Neuron (in vitro differentiated cells): ENCODE results near the gene ARID2.

Experiments
- H2AFZ ChIP-seq: one replicate; pipeline ENCODE4 v1.6.1; 2013; ENCODE audit warnings: low read depth, mild to moderate bottlenecking, inconsistent platforms, low read length, moderate library complexity
- H3K27me3 ChIP-seq: one replicate; pipeline ENCODE4 v1.6.1; 2013; ENCODE audit warnings: low read length; ENCODE audit not compliant: insufficient read depth
- H3K36me3 ChIP-seq: one replicate; pipeline ENCODE4 v1.6.1; 2013; ENCODE audit warnings: low read length; ENCODE audit not compliant: insufficient read depth
- H3K4me1 ChIP-seq: one replicate; pipeline ENCODE4 v1.6.1; 2013; ENCODE audit warnings: low read length; ENCODE audit not compliant: insufficient read depth
- H3K4me3 ChIP-seq: 2 replicates; pipeline ENCODE4 v1.5.1; 2013; ENCODE audit warnings: mild to moderate bottlenecking, low read length, moderate library complexity
- H3K9me3 ChIP-seq: one replicate; pipeline ENCODE4 v1.6.1; 2013; ENCODE audit warnings: low read length

ARID2 gene

DNA sequence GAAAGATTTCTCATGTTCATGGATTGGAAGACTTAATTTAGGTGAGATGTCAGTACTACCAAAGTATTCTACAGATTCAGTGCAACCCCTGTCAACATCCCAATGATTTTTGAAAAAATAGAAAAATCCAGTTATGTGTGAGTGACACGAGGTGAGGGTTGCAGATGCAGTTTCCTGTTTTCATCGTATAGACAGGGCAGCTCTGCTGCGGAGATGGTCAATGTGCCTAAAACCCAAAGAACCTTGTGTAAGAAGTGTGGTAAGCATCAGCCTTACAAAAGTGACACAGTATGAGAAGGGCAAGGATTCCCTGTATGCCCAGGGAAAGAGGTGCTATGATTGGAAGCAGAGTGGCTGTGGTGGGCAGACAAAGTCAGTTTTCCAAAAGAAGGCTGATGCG is 166.5 kb downstream of the ARID2 start:
- no peak overlapping the region for H2AFZ ChIP-seq
- no peaks in the 10 kb centered on the region for H3K4me1 ChIP-seq
- H3K36me3 ChIP-seq = peaks cover 72% of the 10 kb centered on the region
- peaks cover 3% of the 10 kb centered on the region for H3K9me3 ChIP-seq
- H3K4me3 ChIP-seq = no peak overlapping the region
- H3K27me3 ChIP-seq = no peaks in the 10 kb centered on the region

GRCh38 chr12:45898094-45898493 is 168.6 kb downstream of the ARID2 start:
- Histone ChIP-seq H3K4me1 (no peaks in the 10 kb centered on the region), H3K4me3 (no peak overlapping the region), H2AFZ (no peak overlapping the region), H3K27me3 (no peaks in the 10 kb centered on the region), H3K36me3 (peaks cover 59% of the 10 kb centered on the region), H3K9me3 (peaks cover 3% of the 10 kb centered on the region)

GRCh38 chr12:45907955-45908354 is 178.4 kb downstream of the ARID2 start:
- Histone ChIP-seq H3K9me3 (no peaks in the 10 kb centered on the region), H3K4me3 (no peak overlapping the region)

GRCh38 chr12:45909041-45909713 is 179.7 kb downstream of the ARID2 start:
- no peak overlapping the region for H3K4me3 ChIP-seq
- no peaks in the 10 kb centered on the region for H3K9me3 ChIP-seq
- H2AFZ ChIP-seq = no peak overlapping the region
- no peaks in the 10 kb centered on the region for H3K4me1 ChIP-seq
- no peaks in the 10 kb centered on the region for H3K27me3 ChIP-seq
- peaks cover 32% of the 10 kb centered on the region for H3K36me3 ChIP-seq

More at GRCh38 chr12:45907955-45908354, 178.4 kb downstream of the ARID2 start:
- no peaks in the 10 kb centered on the region for H3K27me3 ChIP-seq
- no peaks in the 10 kb centered on the region for H3K4me1 ChIP-seq
- H2AFZ ChIP-seq = no peak overlapping the region
- peaks cover 37% of the 10 kb centered on the region for H3K36me3 ChIP-seq

GRCh38 chr12:45912774-45913173 is 183.3 kb downstream of the ARID2 start:
- Histone ChIP-seq H3K36me3 (peaks cover 12% of the 10 kb centered on the region), H3K27me3 (no peaks in the 10 kb centered on the region), H2AFZ (no peak overlapping the region), H3K4me3 (no peak overlapping the region), H3K4me1 (no peaks in the 10 kb centered on the region), H3K9me3 (no peaks in the 10 kb centered on the region)

DNA sequence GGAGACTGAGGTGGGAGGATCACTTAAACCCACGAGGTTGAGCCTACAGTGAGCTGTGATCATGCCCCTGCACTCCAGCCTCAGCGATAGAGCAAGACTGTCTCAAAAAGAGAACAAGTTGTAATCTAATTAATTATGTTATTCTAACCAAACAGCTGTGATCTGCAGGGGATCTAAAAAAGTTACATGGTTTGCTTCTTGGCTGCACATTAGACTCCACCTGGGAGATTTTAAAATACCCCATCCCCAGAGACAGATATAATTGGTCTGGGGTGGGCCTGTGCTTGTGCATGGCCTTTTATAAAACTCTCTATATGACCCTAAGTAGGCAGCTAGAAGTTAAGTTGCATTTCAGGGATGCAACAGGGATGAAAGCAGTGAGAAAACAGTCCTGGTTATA is 184.1 kb downstream of the ARID2 start:
- no peaks in the 10 kb centered on the region for H3K27me3 ChIP-seq
- H3K4me1 ChIP-seq = no peaks in the 10 kb centered on the region
- no peak overlapping the region for H2AFZ ChIP-seq
- H3K36me3 ChIP-seq = peaks cover 4% of the 10 kb centered on the region
- H3K9me3 ChIP-seq = no peaks in the 10 kb centered on the region
- no peak overlapping the region for H3K4me3 ChIP-seq

DNA sequence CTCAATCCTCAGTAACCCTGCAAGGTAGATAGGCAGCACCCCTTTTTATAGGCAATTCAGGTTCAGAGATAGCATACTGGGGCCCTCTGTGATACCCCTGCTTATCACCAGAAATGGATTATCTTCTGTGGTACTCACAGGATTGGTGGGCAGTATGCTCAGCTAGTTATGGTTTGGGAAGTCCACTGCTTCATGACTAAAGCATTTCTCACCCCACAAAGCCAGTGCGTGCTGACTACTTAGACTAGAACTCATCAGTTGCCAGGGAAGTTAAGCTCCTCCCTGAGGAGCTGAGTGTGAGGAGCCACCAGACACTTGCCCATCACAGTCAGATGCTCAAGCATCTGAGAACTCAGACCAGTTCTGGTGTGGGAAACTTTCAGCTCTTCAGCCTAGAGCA is 184.6 kb downstream of the ARID2 start:
- no peaks in the 10 kb centered on the region for H3K27me3 ChIP-seq
- H3K4me1 ChIP-seq = no peaks in the 10 kb centered on the region
- H3K36me3 ChIP-seq = peaks cover 6% of the 10 kb centered on the region
- H3K4me3 ChIP-seq = no peak overlapping the region
- H2AFZ ChIP-seq = no peak overlapping the region
- H3K9me3 ChIP-seq = no peaks in the 10 kb centered on the region

- H3K27me3 ChIP-seq = no peaks in the 10 kb centered on the region
- H3K36me3 ChIP-seq = peaks cover 11% of the 10 kb centered on the region
- no peaks in the 10 kb centered on the region for H3K4me1 ChIP-seq
- no peak overlapping the region for H2AFZ ChIP-seq
- no peaks in the 10 kb centered on the region for H3K9me3 ChIP-seq
- H3K4me3 ChIP-seq = no peak overlapping the region
Measured at GRCh38 chr12:45915405-45915804, 185.9 kb downstream of the ARID2 start.

DNA sequence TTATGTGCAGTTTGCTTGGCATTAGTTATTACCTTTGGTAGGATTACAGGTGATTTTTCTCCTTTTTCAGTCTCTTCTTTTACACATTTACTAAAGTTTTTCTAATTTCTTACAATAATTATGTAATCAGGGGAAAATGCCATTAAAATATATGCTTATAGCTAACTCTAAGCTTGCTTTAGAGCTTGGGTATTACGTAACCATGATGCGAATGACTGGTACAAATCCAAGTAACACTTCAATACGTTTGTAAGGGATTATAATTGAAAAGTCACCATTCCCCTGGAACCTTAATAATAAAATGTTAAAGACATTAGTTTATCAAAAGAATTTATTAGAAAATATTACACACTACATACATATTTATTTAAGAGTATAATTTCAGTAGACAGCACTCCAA is 189.3 kb downstream of the ARID2 start:
- Histone ChIP-seq H3K4me1 (no peaks in the 10 kb centered on the region), H3K9me3 (no peaks in the 10 kb centered on the region), H2AFZ (no peak overlapping the region), H3K4me3 (no peak overlapping the region), H3K36me3 (peaks cover 32% of the 10 kb centered on the region), H3K27me3 (no peaks in the 10 kb centered on the region)

DNA sequence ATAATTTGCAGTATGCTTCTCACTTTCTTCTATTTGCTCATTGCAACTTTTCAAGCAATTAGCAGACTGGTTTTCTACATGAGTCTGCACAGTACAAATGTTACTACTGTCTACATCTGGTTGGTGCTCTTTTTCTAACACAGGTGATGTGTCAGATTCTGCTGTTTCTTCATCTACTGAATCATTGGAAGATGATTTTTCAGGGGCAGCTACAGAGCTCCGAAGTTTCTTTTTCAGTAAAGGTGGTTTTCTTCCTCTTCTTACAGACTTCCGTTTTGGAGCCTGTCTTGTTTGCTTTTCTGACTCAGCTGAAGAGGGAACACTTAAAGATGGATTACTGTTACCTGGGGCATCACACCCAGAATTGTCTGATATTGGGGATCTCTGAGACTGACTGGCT is 198.8 kb downstream of the ARID2 start:
- Histone ChIP-seq H3K4me1 (no peaks in the 10 kb centered on the region), H3K4me3 (no peak overlapping the region), H3K36me3 (peaks cover 73% of the 10 kb centered on the region), H2AFZ (no peak overlapping the region), H3K9me3 (peaks cover 3% of the 10 kb centered on the region), H3K27me3 (no peaks in the 10 kb centered on the region)

- Histone ChIP-seq H3K4me1 (no peaks in the 10 kb centered on the region), H3K27me3 (no peaks in the 10 kb centered on the region), H3K36me3 (peaks cover 65% of the 10 kb centered on the region), H2AFZ (no peak overlapping the region), H3K4me3 (no peak overlapping the region), H3K9me3 (peaks cover 3% of the 10 kb centered on the region)
Measured at GRCh38 chr12:45930369-45930768, 200.9 kb downstream of the ARID2 start.

GRCh38 chr12:45933504-45933903 is 204.0 kb downstream of the ARID2 start:
- Histone ChIP-seq H3K36me3 (peaks cover 40% of the 10 kb centered on the region), H3K27me3 (no peaks in the 10 kb centered on the region)

DNA sequence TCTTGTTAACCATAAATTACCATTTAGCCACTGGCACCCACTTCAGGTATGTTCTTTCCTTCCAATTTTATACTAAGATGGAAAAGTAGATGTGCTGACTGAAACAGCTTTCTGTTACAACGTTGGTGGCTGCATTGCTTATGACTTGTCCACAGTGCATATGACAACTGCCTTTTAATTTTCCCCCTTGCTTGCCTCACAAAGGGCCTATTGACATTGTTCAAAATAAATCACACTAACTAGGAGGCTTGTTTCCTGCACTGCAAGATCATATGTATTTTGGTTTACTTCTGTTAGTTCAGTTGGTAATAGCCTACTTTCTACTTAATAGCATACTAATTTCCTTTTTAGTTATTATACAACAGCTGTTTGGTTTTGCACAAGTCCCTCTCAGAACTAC is 205.4 kb downstream of the ARID2 start:
- Histone ChIP-seq H3K9me3 (no peaks in the 10 kb centered on the region), H3K4me1 (no peaks in the 10 kb centered on the region), H2AFZ (no peak overlapping the region), H3K4me3 (no peak overlapping the region), H3K27me3 (no peaks in the 10 kb centered on the region), H3K36me3 (peaks cover 39% of the 10 kb centered on the region)

More at GRCh38 chr12:45933504-45933903, 204.0 kb downstream of the ARID2 start:
- Histone ChIP-seq H3K9me3 (no peaks in the 10 kb centered on the region), H3K4me3 (no peak overlapping the region), H2AFZ (no peak overlapping the region), H3K4me1 (no peaks in the 10 kb centered on the region)

- H2AFZ ChIP-seq = no peak overlapping the region
- peaks cover 26% of the 10 kb centered on the region for H3K36me3 ChIP-seq
Measured at GRCh38 chr12:45938566-45938965, 209.1 kb downstream of the ARID2 start.

More at GRCh38 chr12:45938566-45938965, 209.1 kb downstream of the ARID2 start:
- Histone ChIP-seq H3K9me3 (no peaks in the 10 kb centered on the region), H3K4me1 (no peaks in the 10 kb centered on the region), H3K4me3 (no peak overlapping the region), H3K27me3 (no peaks in the 10 kb centered on the region)
